Kidney epithelial cell (primary cell): Measurements from ENCODE around the gene CTBP2. TPM values are rescaled to one million over a fixed set of nuclear protein-coding genes. Genes with fewer than 3 reads are reported as not detected.

Experiments used
- DNase-seq: peaks from one replicate; pipeline ENCODE4 v3.0.0-alpha.2; 2010; ENCODE audit warnings: low read depth
- H3K27me3 ChIP-seq: 2 replicates; pipeline ENCODE4 v1.6.0; 2011; ENCODE audit warnings: low read length; ENCODE audit not compliant: control insufficient read depth, insufficient read depth
- H3K36me3 ChIP-seq: 2 replicates; pipeline ENCODE4 v1.5.1; 2011; ENCODE audit warnings: low read length; ENCODE audit not compliant: control insufficient read depth, insufficient read depth
- H3K4me3 ChIP-seq: 2 replicates; pipeline ENCODE4 v1.5.1; 2011; ENCODE audit warnings: low read depth, mild to moderate bottlenecking, control low read depth, low read length
- total RNA-seq: library from RNA; depleted of rRNA; stranded (reverse); fragments of >200 nt; gene quantifications from 2 replicates; pipeline ENCODE4 v1.2.3, GENCODE V29; 2015
- TF ChIP-seq, protein P1 (sequence below): IDR thresholded peaks from 2 replicates; pipeline ENCODE4 v1.5.1; 2011; ENCODE audit warnings: mild to moderate bottlenecking, moderate library complexity, low read length, control low read depth, inconsistent platforms; ENCODE audit not compliant: insufficient read depth, poor library complexity, severe bottlenecking

The CTBP2 gene
- total RNA-seq, 1 donor from 2014 or later: 136 TPM

GRCh38 chr10:124935946-124936345 lies 224.4 kb downstream of the CTBP2 start:
- no peak for DNase-seq
- Histone ChIP-seq H3K36me3 (no peaks in the 10 kb centered on the region), H3K27me3 (no peaks in the 10 kb centered on the region), H3K4me3 (no peak overlapping the region)
- TF ChIP-seq, protein P1, sequence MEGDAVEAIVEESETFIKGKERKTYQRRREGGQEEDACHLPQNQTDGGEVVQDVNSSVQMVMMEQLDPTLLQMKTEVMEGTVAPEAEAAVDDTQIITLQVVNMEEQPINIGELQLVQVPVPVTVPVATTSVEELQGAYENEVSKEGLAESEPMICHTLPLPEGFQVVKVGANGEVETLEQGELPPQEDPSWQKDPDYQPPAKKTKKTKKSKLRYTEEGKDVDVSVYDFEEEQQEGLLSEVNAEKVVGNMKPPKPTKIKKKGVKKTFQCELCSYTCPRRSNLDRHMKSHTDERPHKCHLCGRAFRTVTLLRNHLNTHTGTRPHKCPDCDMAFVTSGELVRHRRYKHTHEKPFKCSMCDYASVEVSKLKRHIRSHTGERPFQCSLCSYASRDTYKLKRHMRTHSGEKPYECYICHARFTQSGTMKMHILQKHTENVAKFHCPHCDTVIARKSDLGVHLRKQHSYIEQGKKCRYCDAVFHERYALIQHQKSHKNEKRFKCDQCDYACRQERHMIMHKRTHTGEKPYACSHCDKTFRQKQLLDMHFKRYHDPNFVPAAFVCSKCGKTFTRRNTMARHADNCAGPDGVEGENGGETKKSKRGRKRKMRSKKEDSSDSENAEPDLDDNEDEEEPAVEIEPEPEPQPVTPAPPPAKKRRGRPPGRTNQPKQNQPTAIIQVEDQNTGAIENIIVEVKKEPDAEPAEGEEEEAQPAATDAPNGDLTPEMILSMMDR: no peak

Other genes with a start within 250 kb of the CTBP2 start
- 15.0 and 18.9 TPM in 2 replicates for gene ZRANB1, start 218.4 kb downstream of the CTBP2 start, total RNA-seq